ENCODE measurements around the gene MLLT10. TPM values are rescaled to one million over a fixed set of nuclear protein-coding genes. Genes with fewer than 3 reads are reported as not detected.
A peak's percentile ranks its signal among the peaks of the same experiment; 100 is the strongest.

MLLT10 gene
- total RNA-seq, 6 experiments from 2014 or later: 15.8 to 49.4 (median 20.1) TPM

DNA sequence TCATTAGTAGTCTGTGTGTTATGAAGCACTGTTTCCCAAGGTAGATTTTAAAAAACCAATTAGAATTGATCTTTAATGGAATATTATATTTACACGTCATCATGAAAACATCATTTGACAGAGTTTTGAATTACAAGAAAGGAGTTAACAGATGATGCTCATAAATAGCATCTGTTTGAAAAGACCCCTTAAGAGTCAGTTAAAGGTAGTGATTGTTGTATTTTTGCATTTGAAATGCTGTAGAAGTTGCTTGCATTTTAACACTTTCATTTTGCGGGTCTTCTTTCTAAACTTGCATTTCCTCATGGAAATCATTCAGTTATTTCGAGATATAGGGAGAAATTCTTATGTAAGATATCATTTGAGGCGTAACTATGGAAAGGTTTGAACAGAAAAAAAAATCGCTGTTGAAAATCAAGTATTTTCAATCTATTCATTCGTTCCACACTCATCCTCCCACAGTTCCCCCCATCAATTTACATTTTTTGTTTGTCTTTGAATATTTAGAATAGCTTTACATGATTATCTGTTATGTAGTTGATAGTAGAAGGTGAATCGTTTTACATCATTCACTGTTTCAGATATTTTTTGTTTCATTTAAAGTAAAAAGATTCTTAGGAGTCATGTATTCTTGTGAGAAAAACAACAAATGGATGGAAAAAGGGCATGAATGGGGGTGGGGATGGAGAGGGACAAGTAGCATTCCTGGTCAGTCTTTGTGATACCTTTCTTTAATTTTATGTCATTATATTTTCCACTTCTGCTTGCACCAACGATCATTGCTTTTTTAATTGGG, 5.6 kb upstream of the MLLT10 start:
- Histone ChIP-seq H3K27ac (peak overlapping the region; percentile 89 to 96 (median 94)), H3K9me3 (no peaks in the 10 kb centered on the region), H3K36me3 (no peaks in the 10 kb centered on the region), H3K27me3 (no peaks in the 10 kb centered on the region), H3K4me1 (peaks cover 0 to 12% (median 3%) of the 10 kb centered on the region in 4 donors), H3K4me3 (peak overlapping the region in 1 of 3 donors; percentile 66)
- no peak for DNase-seq
- ATAC-seq: no peak
- TF ChIP-seq CTCF (IDR thresholded peaks at IDR 0.05): no peak
- TF ChIP-seq POLR2A (IDR thresholded peaks at IDR 0.05): no peak
- 27% methylated on average over 8 of the region's 8 CpGs for WGBS (ENCODE audit: insufficient coverage, low coverage, low lambda C conversion rate, missing lambda C conversion rate)
- intact Hi-C loops (cut with DNase I): no loop called here

- Histone ChIP-seq H3K4me1 (peaks cover 0 to 12% (median 3%) of the 10 kb centered on the region in 4 donors), H3K4me3 (no peak overlapping the region), H3K27ac (peak overlapping the region in 1 of 3 donors; percentile 94), H3K36me3 (no peaks in the 10 kb centered on the region), H3K27me3 (no peaks in the 10 kb centered on the region), H3K9me3 (no peaks in the 10 kb centered on the region)
- 69% methylated on average over 9 of the region's 9 CpGs for WGBS (ENCODE audit: insufficient coverage, low coverage, low lambda C conversion rate, missing lambda C conversion rate)
- TF ChIP-seq POLR2A (IDR thresholded peaks at IDR 0.05) (no peak), CTCF (IDR thresholded peaks at IDR 0.05) (no peak)
- DNase-seq (no peak), ATAC-seq (no peak)
- intact Hi-C loops (cut with DNase I): no loop called here
Measured at GRCh38 chr10:21529032-21529910, 4.8 kb upstream of the MLLT10 start.

GRCh38 chr10:21530168-21530567, 3.9 kb upstream of the MLLT10 start:
- no peaks in the 10 kb centered on the region for H3K9me3 ChIP-seq
- 85% methylated on average over 1 of the region's 1 CpG for WGBS (ENCODE audit: insufficient coverage, low coverage, low lambda C conversion rate, missing lambda C conversion rate)
- no peak overlapping the region for H3K4me3 ChIP-seq
- ATAC-seq: no peak
- TF ChIP-seq CTCF (IDR thresholded peaks at IDR 0.05) (no peak), POLR2A (IDR thresholded peaks at IDR 0.05) (no peak)
- no peaks in the 10 kb centered on the region for H3K27me3 ChIP-seq
- no peak overlapping the region for H3K27ac ChIP-seq
- intact Hi-C loops (cut with DNase I): no loop called here
- DNase-seq: no peak
- peaks cover 0 to 12% (median 3%) of the 10 kb centered on the region in 4 donors for H3K4me1 ChIP-seq
- H3K36me3 ChIP-seq: no peaks in the 10 kb centered on the region

GRCh38 chr10:21530641-21531040, 3.4 kb upstream of the MLLT10 start:
- Histone ChIP-seq H3K4me1 (peaks cover 0 to 12% (median 3%) of the 10 kb centered on the region in 4 donors), H3K9me3 (no peaks in the 10 kb centered on the region), H3K36me3 (no peaks in the 10 kb centered on the region), H3K4me3 (no peak overlapping the region), H3K27ac (no peak overlapping the region), H3K27me3 (no peaks in the 10 kb centered on the region)
- intact Hi-C loops (cut with DNase I): no loop called here
- ATAC-seq (no peak), DNase-seq (no peak)
- WGBS (ENCODE audit: insufficient coverage, low coverage, low lambda C conversion rate, missing lambda C conversion rate): 93% methylated on average over 1 of the region's 1 CpG
- TF ChIP-seq CTCF (IDR thresholded peaks at IDR 0.05): no peak
- TF ChIP-seq POLR2A (IDR thresholded peaks at IDR 0.05): no peak

Data from right lobe of liver (tissue), 6 donors.